Gastrocnemius medialis (tissue), 4 donors: ENCODE data around the gene SERTAD2. TPM values are rescaled to one million over a fixed set of nuclear protein-coding genes. Genes with fewer than 3 reads are reported as not detected.

ENCODE experiments used
- ATAC-seq, 2 donors: fragments of 150-250 bp; one replicate each; pipeline ENCODE4 v1.9.1; 2016
- DNase-seq, 2 donors: peaks; one replicate each; pipeline ENCODE4 v3.0.0-alpha.2; 2019
- H3K27ac ChIP-seq, 4 donors: fragments of 200-600 bp; sonication (generic); 1 replicate in 1 of 4; 2 replicates in 3 of 4; pipeline ENCODE4 v1.5.1; 2016 to 2018; ENCODE audit warnings: mild to moderate bottlenecking in 2 of 4, moderate library complexity in 1 of 4
- H3K27me3 ChIP-seq, 3 donors: fragments of 200-600 bp; sonication (generic) in 2 of 3; 1 replicate in 1 of 3; 2 replicates in 2 of 3; pipeline versions ENCODE4 v1.5.1 to v1.6.0; 2016 to 2019; ENCODE audit warnings: mild to moderate bottlenecking in 1 of 3, moderate library complexity in 1 of 3
- H3K36me3 ChIP-seq, 2 donors: fragments of 200-600 bp; sonication (generic) in 1 of 2; one replicate each; pipeline ENCODE4 v1.5.1; 2017 to 2018
- H3K4me1 ChIP-seq, 2 donors: fragments of 200-600 bp; sonication (generic) in 1 of 2; one replicate each; pipeline ENCODE4 v1.5.1; 2016 to 2017; ENCODE audit warnings: mild to moderate bottlenecking in 2 of 2
- H3K4me3 ChIP-seq, 4 donors: fragments of 200-600 bp; sonication (generic) in 3 of 4; 1 replicate in 1 of 4; 2 replicates in 3 of 4; pipeline ENCODE4 v1.5.1; 2016 to 2019; ENCODE audit warnings: mild to moderate bottlenecking in 2 of 4
- H3K9me3 ChIP-seq, 3 donors: fragments of 200-600 bp; sonication (generic) in 2 of 3; 1 replicate in 1 of 3; 2 replicates in 2 of 3; pipeline ENCODE4 v1.5.1; 2016 to 2019
- POLR2A ChIP-seq, 2 donors: fragments of 450-650 bp; IDR thresholded peaks; one replicate each; pipeline ENCODE4 v1.6.1; 2017; ENCODE audit warnings: antibody characterized with exemption in 2 of 2, mild to moderate bottlenecking in 2 of 2, moderate library complexity in 2 of 2
- in situ Hi-C, 4 donors: fragments of 200-750 bp; cut with MboI; loops; one replicate each; pipeline versions ENCODE4 v1.15.0 to v1.8.0; 2017; ENCODE audit warnings: low sequenced_read_pairs in 4 of 4
- intact Hi-C: fragments of 100-400 bp; cut with DNase I; formaldehyde crosslinking; loops from one replicate; pipeline ENCODE4 v1.15.1; 2023; ENCODE audit warnings: low total_unique reads
- total RNA-seq, 4 donors: library from RNA; depleted of rRNA; stranded (reverse); fragments of >200 nt; gene quantifications; one replicate each; pipeline versions ENCODE4 v1.1.0 to v1.2.3, GENCODE V29; 2016
- TF ChIP-seq, protein P1 (sequence below), 5 experiments: fragments of 450-650 bp in 3 of 5; fragments of 200-600 bp in 2 of 5; sonication (generic) in 2 of 5; IDR thresholded peaks in 4 of 5; conservative IDR thresholded peaks in 1 of 5; 1 replicate in 4 of 5; 2 replicates in 1 of 5; pipeline ENCODE4 v1.5.1; 2016 to 2019; ENCODE audit warnings: antibody characterized with exemption in 5 of 5, mild to moderate bottlenecking in 3 of 5, moderate library complexity in 3 of 5

Gene SERTAD2
- total RNA-seq, 4 donors from 2014 or later = 7.3 to 10.6 (median 8.7) TPM

DNA sequence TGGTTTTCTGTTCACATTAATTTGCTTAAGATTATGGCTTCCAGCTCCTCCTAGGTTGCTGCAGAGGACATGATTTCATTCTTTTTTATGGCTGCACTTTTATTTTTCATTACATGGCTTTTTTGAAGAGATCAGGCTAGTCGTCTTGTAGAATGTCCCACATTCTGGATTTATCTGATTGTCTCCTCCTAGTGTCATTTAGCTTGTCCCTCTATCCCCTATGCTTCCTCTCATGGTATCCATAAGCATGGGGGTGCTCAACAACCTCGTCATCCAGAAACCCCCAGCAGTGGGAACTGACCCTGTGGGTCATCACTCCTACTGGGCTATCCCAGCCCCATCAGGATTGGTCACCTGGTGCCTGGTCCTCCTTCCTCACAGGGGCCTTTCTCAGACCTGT lies 49.6 kb downstream of the SERTAD2 start:
- Histone ChIP-seq H3K9me3 (no peaks in the 10 kb centered on the region), H3K27me3 (no peaks in the 10 kb centered on the region), H3K27ac (no peak overlapping the region), H3K4me1 (peaks cover 3 to 8% of the 10 kb centered on the region in 2 donors), H3K36me3 (no peaks in the 10 kb centered on the region), H3K4me3 (no peak overlapping the region)
- ATAC-seq (no peak), DNase-seq (no peak)
- in situ Hi-C loops = loop anchor here in 1 of 4 donors (25.0 kb wide), 1 partner anchor 258 kb away; no protein-coding TSS in a partner anchor
- intact Hi-C loops = no loop called here
- TF ChIP-seq, protein P1, sequence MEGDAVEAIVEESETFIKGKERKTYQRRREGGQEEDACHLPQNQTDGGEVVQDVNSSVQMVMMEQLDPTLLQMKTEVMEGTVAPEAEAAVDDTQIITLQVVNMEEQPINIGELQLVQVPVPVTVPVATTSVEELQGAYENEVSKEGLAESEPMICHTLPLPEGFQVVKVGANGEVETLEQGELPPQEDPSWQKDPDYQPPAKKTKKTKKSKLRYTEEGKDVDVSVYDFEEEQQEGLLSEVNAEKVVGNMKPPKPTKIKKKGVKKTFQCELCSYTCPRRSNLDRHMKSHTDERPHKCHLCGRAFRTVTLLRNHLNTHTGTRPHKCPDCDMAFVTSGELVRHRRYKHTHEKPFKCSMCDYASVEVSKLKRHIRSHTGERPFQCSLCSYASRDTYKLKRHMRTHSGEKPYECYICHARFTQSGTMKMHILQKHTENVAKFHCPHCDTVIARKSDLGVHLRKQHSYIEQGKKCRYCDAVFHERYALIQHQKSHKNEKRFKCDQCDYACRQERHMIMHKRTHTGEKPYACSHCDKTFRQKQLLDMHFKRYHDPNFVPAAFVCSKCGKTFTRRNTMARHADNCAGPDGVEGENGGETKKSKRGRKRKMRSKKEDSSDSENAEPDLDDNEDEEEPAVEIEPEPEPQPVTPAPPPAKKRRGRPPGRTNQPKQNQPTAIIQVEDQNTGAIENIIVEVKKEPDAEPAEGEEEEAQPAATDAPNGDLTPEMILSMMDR (IDR thresholded peaks at IDR 0.05 in 4 of 5, conservative IDR thresholded peaks at IDR 0.05 in 1 of 5) = no peak
- TF ChIP-seq POLR2A (IDR thresholded peaks at IDR 0.05) = no peak

DNA sequence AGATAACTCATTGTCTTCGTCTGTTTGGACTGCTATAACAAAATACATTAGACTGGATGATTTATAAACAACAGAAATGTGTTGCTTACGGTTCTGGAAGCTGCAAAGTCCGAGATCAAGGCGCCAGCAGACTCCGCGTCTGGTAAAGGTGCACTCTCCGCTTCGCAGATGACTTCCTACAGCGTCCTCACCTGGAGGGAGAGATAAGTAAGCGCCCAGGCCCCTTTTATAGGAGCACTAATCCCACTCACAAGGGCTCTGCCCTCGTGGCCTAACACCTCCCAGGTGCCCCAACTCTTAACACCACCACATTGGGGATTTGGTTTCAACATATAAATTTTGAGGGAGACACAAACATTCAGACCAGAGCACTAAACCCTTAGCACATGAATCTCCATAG lies 51.3 kb downstream of the SERTAD2 start:
- no peaks in the 10 kb centered on the region for H3K36me3 ChIP-seq
- DNase-seq (no peak), ATAC-seq (no peak)
- TF ChIP-seq, protein P1 (IDR thresholded peaks at IDR 0.05 in 4 of 5, conservative IDR thresholded peaks at IDR 0.05 in 1 of 5) = no peak
- TF ChIP-seq POLR2A (IDR thresholded peaks at IDR 0.05) = no peak
- intact Hi-C loops = no loop called here
- no peaks in the 10 kb centered on the region for H3K27me3 ChIP-seq
- peaks cover 3 to 8% of the 10 kb centered on the region in 2 donors for H3K4me1 ChIP-seq
- no peak overlapping the region for H3K27ac ChIP-seq
- H3K4me3 ChIP-seq = no peak overlapping the region
- in situ Hi-C loops = loop anchor here in 1 of 4 donors (25.0 kb wide), 1 partner anchor 260 kb away; no protein-coding TSS in a partner anchor
- no peaks in the 10 kb centered on the region for H3K9me3 ChIP-seq

DNA sequence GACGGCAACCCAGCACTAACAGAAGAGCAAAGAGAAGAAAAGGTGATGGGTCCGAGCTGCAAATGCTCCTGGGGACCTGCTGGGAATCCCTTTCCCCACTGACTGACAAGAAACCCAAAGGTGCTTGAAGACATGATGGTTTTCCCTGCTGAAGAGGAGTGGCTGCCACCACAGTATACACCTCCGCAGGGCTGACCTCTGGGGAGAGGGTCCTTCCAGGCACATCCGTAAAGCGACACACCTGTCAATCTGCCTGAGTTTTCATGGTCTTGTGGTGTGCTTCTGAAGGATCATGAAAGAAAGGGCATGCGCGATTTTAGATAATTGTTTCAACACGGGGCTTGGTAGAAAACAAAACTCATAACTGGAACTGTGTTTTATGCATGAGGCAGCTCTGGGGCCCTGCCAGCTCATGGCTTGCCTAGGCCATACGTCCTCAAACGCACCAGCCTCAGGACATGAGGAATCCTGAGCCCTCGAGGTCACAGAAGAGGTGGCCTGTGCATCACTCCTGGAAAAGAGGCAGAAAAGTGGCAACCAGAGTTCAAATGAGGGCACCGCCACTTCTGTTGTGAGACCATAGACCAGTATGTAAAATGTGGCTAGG lies 51.8 kb downstream of the SERTAD2 start:
- Histone ChIP-seq H3K9me3 (no peaks in the 10 kb centered on the region), H3K4me3 (no peak overlapping the region), H3K27me3 (no peaks in the 10 kb centered on the region), H3K36me3 (no peaks in the 10 kb centered on the region), H3K4me1 (peaks cover 3 to 8% of the 10 kb centered on the region in 2 donors), H3K27ac (no peak overlapping the region)
- intact Hi-C loops (no loop called here), in situ Hi-C loops (loop anchor here in 1 of 4 donors (25.0 kb wide), 1 partner anchor 260 kb away; no protein-coding TSS in a partner anchor)
- no peak for ATAC-seq
- no peak for DNase-seq
- no peak for TF ChIP-seq POLR2A (IDR thresholded peaks at IDR 0.05)
- TF ChIP-seq, protein P1 (IDR thresholded peaks at IDR 0.05 in 4 of 5, conservative IDR thresholded peaks at IDR 0.05 in 1 of 5) = no peak

DNA sequence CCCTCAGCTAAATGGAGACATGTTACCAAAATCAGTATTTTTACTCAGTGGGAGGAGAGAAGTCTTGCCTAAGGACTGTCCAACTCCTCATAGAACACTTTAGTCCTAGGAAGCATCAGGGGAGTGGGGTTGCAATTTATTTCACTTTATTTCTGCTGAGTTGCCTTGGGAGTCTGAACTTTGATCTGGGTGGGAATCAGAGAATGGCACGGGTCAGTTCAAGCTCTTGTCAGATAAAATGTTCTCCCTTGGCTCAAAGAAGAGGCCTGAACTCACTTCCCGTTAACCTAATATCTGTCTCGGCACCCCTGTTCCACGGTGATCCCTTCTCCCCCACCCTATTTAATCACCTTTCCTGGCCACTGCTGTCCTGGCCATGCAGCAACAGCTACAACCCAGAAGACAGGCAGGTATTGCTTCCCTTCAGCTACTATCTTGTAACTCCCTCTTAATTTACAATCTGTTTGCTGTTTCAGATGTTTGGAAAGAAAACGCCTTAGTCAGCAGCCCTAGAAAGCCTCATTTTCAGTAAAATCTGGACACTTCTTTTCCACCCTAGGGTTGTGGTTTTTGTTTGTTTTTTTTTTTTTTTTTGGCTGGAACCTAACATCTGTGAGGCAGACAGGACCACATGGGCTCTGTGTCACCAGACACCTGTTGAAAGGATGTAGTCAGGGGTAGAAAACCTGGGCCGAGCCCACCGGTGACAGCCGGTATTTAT lies 52.5 kb downstream of the SERTAD2 start:
- TF ChIP-seq, protein P1 (IDR thresholded peaks at IDR 0.05 in 4 of 5, conservative IDR thresholded peaks at IDR 0.05 in 1 of 5) = no peak
- TF ChIP-seq POLR2A (IDR thresholded peaks at IDR 0.05) = no peak
- no peak for ATAC-seq
- Histone ChIP-seq H3K4me3 (no peak overlapping the region), H3K27ac (no peak overlapping the region), H3K36me3 (no peaks in the 10 kb centered on the region), H3K9me3 (no peaks in the 10 kb centered on the region), H3K27me3 (no peaks in the 10 kb centered on the region), H3K4me1 (peaks cover 3 to 8% of the 10 kb centered on the region in 2 donors)
- intact Hi-C loops (no loop called here), in situ Hi-C loops (loop anchor here in 1 of 4 donors (25.0 kb wide), 1 partner anchor 261 kb away; no protein-coding TSS in a partner anchor)
- DNase-seq = no peak
